ENCODE measurements around the gene TBC1D9. TPM values are rescaled to one million over a fixed set of nuclear protein-coding genes. Genes with fewer than 3 reads are reported as not detected.

Gene TBC1D9
- total and polyA plus RNA-seq, 11 donors = 4.6 to 26.5 (median 13.3) TPM

DNA sequence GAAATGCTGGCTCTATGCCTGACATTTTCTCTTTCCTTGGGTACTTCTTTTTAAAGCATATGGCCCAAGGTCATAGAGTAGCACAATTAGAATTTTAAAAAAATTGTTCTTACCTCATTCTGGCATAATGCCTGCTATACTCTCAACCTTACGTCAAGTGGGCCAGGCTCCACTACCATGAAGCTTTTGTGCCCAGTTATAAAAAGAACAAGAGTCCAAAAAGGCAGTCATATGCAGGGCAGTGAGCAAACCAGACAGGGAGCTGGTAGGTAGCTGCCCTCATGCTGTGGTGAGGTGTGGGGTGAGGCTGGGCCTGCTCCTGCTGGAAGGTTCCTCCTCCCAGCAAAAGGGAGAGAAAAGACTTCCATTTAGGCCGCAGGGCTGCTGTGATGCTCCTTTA lies 123.1 kb downstream of the TBC1D9 start:
- 64 to 79% (median 75%) methylated on average over 2 of the region's 2 CpGs for WGBS, 4 donors
- peak in 3 of 4 donors; percentile 58 to 70 (median 59) for ATAC-seq
- Histone ChIP-seq H3K27me3 (no peaks in the 10 kb centered on the region), H3K9me3 (no peaks in the 10 kb centered on the region), H3K36me3 (peaks cover 0 to 96% (median 49%) of the 10 kb centered on the region in 9 donors), H3K4me1 (peaks cover 0 to 14% (median 6%) of the 10 kb centered on the region in 12 donors), H3K4me3 (no peak overlapping the region), H3K27ac (peak overlapping the region in 2 of 12 donors; percentile 18 to 26)
- intact Hi-C loops (cut with DNase I) = loop anchor here in 2 of 10 donors (10.0 kb wide), 2 partner anchors 212 to 222 kb away; no protein-coding TSS in a partner anchor
- no peak for TF ChIP-seq CTCF (IDR thresholded peaks at IDR 0.05)
- TF ChIP-seq POLR2A (IDR thresholded peaks at IDR 0.05) = no peak
- DNase-seq = no peak

GRCh38 chr4:140630246-140630645 lies 125.9 kb downstream of the TBC1D9 start:
- ATAC-seq (no peak), DNase-seq (no peak)
- peaks cover 0 to 99% (median 63%) of the 10 kb centered on the region in 9 donors for H3K36me3 ChIP-seq
- H3K27ac ChIP-seq = no peak overlapping the region
- H3K27me3 ChIP-seq = no peaks in the 10 kb centered on the region
- intact Hi-C loops (cut with DNase I) = loop anchor here in 2 of 10 donors (10.0 kb wide), 2 partner anchors 215 to 225 kb away; no protein-coding TSS in a partner anchor
- peaks cover 0 to 5% (median 0%) of the 10 kb centered on the region in 12 donors for H3K4me1 ChIP-seq
- H3K9me3 ChIP-seq = no peaks in the 10 kb centered on the region
- TF ChIP-seq CTCF (IDR thresholded peaks at IDR 0.05) (no peak), POLR2A (IDR thresholded peaks at IDR 0.05) (no peak)
- WGBS, 4 donors = 66 to 91% (median 88%) methylated on average over 4 of the region's 4 CpGs
- no peak overlapping the region for H3K4me3 ChIP-seq

DNA sequence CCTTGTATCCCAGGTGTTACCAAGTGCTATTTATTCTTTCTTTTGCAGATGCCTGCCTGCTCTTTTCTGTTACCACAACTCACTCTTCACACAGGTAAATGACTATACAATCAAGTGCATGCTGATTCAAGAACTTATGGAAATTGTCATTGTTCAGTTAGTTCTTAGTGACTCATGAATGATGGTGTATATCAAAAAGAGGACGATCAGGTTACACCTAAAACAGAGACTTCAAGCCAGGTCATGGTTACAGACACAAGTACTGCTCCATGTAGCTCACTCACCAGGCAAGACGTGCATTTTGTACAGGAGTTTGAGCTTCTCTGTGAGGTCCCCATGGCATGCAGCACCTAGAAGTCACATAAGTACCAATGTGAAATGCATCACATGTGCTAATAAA lies 128.2 kb downstream of the TBC1D9 start:
- TF ChIP-seq CTCF (IDR thresholded peaks at IDR 0.05) = no peak
- TF ChIP-seq POLR2A (IDR thresholded peaks at IDR 0.05) = no peak
- WGBS, 4 donors = 88 to 100% (median 89%) methylated on average over 2 of the region's 2 CpGs
- H3K4me3 ChIP-seq = no peak overlapping the region
- no peak overlapping the region for H3K27ac ChIP-seq
- ATAC-seq = no peak
- H3K36me3 ChIP-seq = peaks cover 0 to 99% (median 74%) of the 10 kb centered on the region in 9 donors
- H3K4me1 ChIP-seq = peaks cover 0 to under 1% (median 0%) of the 10 kb centered on the region in 12 donors
- intact Hi-C loops (cut with DNase I) = no loop called here
- H3K9me3 ChIP-seq = no peaks in the 10 kb centered on the region
- DNase-seq = no peak
- H3K27me3 ChIP-seq = no peaks in the 10 kb centered on the region

GRCh38 chr4:140626661-140627376 lies 129.4 kb downstream of the TBC1D9 start:
- Histone ChIP-seq H3K36me3 (peaks cover 0 to 99% (median 73%) of the 10 kb centered on the region in 9 donors), H3K27ac (no peak overlapping the region), H3K4me1 (no peaks in the 10 kb centered on the region), H3K9me3 (no peaks in the 10 kb centered on the region), H3K4me3 (no peak overlapping the region), H3K27me3 (no peaks in the 10 kb centered on the region)
- DNase-seq (no peak), ATAC-seq (no peak)
- TF ChIP-seq CTCF (IDR thresholded peaks at IDR 0.05) (peak in 1 of 12 donors; percentile 21), POLR2A (IDR thresholded peaks at IDR 0.05) (no peak)
- intact Hi-C loops (cut with DNase I) = no loop called here
- 51 to 77% (median 58%) methylated on average over 2 of the region's 2 CpGs for WGBS, 4 donors
